ENCODE results near the gene ALDH4A1.

ALDH4A1 gene

DNA sequence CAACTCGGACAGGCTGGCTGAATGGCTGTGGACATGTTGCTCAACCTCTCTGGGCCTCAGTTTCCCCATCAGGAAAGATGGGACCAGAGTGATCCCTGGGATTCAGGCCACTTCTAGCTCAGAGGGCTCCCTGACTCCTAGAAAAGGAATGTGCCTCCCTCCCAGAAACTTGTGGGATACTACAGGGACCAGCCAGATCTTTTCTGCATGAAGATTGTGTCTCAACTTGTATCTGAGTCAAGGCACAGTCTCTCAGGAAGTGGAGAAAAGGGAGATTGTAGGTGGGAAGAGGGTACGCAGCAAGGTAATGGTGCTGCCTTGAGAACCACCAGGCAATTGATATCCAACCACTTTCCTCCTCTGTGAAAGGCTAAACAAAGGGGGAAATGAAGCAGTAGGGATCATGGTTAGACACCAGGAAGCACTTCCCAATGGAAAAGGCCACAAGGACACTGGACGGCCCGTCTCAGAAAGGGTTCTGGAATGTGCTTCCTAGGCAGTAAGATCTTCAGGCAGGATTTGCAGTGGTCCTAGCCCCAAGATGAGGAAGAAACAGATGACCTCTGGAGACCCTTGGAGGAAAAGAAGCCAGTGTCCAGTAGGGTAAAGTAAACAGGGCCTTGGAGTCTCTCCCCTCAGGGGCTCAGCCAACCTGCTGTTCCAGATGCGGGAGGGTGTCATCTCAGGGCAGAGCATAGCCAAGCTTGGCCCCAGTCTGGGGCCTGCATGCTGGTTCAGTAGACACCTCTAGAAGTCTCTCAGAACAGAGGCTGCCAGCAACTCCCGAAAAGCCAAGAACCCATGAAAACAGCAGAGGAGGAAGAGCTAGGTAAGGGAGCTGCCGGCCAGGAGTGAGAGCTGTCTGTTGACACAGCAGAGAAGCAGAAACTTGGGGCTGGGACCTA lies 37.3 kb upstream of the ALDH4A1 start:
- no peak for DNase-seq (ENCODE audit: low spot score)

DNA sequence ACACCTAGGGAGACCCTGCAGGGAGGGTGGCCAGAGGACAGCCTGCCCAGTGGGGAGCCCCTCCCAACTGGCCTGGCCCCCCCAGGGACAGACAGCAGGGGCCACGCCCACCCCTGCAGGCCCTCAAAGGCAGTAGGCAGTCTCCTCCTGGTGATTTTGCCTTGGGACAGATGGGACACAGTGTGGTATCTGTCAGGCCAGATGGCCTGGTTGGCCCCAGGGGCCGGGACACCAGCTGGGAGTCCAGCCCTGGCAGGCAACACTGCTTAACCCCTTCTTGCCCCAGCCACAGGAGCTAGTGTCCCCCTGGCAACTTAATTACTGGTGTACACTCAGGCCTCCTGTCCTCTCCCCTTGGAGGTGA lies 36.3 kb upstream of the ALDH4A1 start:
- in situ Hi-C loops (cut with MboI; ENCODE audit: low pct_unique_long_range_greater_than_20kb, low sequenced_read_pairs, unreplicated experiment) = no loop called here
- DNase-seq (ENCODE audit: low spot score) = no peak
- TF ChIP-seq, protein P1, sequence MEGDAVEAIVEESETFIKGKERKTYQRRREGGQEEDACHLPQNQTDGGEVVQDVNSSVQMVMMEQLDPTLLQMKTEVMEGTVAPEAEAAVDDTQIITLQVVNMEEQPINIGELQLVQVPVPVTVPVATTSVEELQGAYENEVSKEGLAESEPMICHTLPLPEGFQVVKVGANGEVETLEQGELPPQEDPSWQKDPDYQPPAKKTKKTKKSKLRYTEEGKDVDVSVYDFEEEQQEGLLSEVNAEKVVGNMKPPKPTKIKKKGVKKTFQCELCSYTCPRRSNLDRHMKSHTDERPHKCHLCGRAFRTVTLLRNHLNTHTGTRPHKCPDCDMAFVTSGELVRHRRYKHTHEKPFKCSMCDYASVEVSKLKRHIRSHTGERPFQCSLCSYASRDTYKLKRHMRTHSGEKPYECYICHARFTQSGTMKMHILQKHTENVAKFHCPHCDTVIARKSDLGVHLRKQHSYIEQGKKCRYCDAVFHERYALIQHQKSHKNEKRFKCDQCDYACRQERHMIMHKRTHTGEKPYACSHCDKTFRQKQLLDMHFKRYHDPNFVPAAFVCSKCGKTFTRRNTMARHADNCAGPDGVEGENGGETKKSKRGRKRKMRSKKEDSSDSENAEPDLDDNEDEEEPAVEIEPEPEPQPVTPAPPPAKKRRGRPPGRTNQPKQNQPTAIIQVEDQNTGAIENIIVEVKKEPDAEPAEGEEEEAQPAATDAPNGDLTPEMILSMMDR (IDR thresholded peaks at IDR 0.05; ENCODE audit: extremely low read depth, insufficient read depth, missing control alignments) = no peak

More for the DNA sequence above, 37.3 kb upstream of the ALDH4A1 start:
- TF ChIP-seq, protein P1 (IDR thresholded peaks at IDR 0.05; ENCODE audit: extremely low read depth, insufficient read depth, missing control alignments) = no peak
- in situ Hi-C loops (cut with MboI; ENCODE audit: low pct_unique_long_range_greater_than_20kb, low sequenced_read_pairs, unreplicated experiment) = no loop called here

GRCh38 chr1:18938008-18938706 lies 35.8 kb upstream of the ALDH4A1 start:
- TF ChIP-seq, protein P1 (IDR thresholded peaks at IDR 0.05; ENCODE audit: extremely low read depth, insufficient read depth, missing control alignments) = no peak
- no peak for DNase-seq (ENCODE audit: low spot score)
- in situ Hi-C loops (cut with MboI; ENCODE audit: low pct_unique_long_range_greater_than_20kb, low sequenced_read_pairs, unreplicated experiment) = no loop called here

DNA sequence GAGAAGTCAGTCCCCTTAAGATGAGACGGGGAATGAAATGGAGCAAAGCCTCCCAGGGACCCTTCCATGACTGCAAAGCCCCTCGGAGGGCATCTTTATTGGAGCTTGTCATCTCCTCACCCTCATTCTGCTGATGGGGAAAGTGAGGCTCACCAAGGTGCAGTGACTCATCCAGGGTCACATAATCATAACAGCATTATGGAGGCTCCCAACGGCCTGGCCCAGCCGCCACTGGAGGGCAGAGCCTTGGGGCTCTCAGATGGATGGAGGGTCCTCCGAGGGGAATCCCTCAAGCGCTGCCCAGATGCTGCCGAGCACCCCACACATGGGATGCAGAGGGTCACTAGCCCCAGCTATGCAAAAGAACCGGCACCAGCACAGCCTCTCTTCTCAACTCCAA lies 35.2 kb upstream of the ALDH4A1 start:
- in situ Hi-C loops (cut with MboI; ENCODE audit: low pct_unique_long_range_greater_than_20kb, low sequenced_read_pairs, unreplicated experiment) = no loop called here
- TF ChIP-seq, protein P1 (IDR thresholded peaks at IDR 0.05; ENCODE audit: extremely low read depth, insufficient read depth, missing control alignments) = no peak

DNA sequence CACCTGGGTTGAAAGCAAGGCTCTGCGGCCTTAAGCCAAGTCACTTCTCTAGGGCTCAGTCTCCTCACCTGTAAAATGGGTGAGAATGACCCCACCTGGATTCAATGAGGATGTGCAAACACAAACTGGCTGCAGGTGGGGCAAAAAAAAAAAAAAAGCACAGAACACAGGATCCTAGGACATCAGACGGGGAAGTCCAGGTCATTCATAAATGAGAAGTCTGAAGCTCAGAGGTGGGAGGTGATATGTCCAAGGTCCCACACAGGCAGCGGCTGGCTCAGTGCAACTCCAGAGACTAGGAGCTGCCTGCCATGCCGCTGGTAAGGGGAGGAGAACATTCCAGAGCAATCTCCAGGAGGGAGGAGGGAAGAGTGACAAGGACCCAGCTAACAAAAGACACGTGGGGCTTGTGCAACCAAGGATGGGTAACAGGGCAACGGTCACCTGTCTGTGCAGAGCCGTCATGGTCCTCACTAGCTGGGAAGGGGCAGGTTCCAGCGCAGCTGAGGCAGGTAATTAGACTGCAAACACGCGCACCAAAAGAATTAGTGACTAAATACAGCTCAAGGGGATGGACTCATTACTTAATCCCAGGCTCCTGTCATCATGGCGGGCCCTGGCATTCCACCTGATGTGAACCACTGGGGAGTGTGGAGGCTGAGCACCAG lies 34.6 kb upstream of the ALDH4A1 start:
- TF ChIP-seq, protein P1 (IDR thresholded peaks at IDR 0.05; ENCODE audit: extremely low read depth, insufficient read depth, missing control alignments) = no peak
- no peak for DNase-seq (ENCODE audit: low spot score)
- in situ Hi-C loops (cut with MboI; ENCODE audit: low pct_unique_long_range_greater_than_20kb, low sequenced_read_pairs, unreplicated experiment) = no loop called here

More for the DNA sequence above, 35.2 kb upstream of the ALDH4A1 start:
- no peak for DNase-seq (ENCODE audit: low spot score)

DNA sequence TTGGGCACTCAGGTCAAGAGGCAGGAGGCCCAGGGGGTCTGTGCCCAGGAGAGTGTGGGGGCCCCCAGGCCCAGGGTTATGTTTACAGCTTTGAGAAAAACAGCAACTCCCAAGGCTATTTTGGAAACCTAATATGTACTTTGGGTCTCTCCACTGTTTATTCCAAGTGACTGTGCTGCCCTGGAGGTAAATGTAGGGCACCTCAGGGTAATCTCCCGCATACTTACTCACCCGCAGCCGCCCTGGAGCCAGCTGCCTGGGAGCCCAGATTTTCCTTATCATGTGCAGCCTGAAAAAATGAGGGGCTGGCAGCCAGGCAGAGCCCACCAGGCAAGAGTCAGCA lies 34.1 kb upstream of the ALDH4A1 start:
- TF ChIP-seq, protein P1 (IDR thresholded peaks at IDR 0.05; ENCODE audit: extremely low read depth, insufficient read depth, missing control alignments) = no peak
- DNase-seq (ENCODE audit: low spot score) = no peak
- in situ Hi-C loops (cut with MboI; ENCODE audit: low pct_unique_long_range_greater_than_20kb, low sequenced_read_pairs, unreplicated experiment) = no loop called here
